GM12801 (cell line): ENCODE data around the gene EXO1.

Experiments
- TF ChIP-seq, protein P1 (sequence below): IDR thresholded peaks from one replicate; pipeline ENCODE4 v1.5.1; 2011; ENCODE audit warnings: control low read depth; ENCODE audit not compliant: insufficient read length; ENCODE audit errors: extremely low read depth

Gene EXO1

DNA sequence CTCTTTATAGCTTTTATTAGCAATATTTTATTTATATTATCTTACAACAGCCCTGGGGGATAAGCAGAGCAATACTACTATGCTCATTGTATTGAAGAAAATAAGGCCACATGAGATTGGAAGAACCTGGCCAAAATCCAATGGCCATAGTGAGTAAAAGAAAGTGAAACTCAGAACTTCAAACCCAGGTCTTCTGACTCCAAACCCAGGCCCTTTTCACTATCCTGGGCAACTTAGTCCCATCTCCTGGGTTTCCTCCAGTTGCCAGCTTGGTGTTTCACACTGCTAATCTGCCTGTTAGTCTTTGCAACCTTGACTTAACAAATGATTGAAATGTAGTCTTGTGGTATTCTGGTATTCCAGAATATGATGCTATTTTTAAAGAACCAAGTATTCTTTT lies 22.4 kb upstream of the EXO1 start:
- TF ChIP-seq, protein P1, sequence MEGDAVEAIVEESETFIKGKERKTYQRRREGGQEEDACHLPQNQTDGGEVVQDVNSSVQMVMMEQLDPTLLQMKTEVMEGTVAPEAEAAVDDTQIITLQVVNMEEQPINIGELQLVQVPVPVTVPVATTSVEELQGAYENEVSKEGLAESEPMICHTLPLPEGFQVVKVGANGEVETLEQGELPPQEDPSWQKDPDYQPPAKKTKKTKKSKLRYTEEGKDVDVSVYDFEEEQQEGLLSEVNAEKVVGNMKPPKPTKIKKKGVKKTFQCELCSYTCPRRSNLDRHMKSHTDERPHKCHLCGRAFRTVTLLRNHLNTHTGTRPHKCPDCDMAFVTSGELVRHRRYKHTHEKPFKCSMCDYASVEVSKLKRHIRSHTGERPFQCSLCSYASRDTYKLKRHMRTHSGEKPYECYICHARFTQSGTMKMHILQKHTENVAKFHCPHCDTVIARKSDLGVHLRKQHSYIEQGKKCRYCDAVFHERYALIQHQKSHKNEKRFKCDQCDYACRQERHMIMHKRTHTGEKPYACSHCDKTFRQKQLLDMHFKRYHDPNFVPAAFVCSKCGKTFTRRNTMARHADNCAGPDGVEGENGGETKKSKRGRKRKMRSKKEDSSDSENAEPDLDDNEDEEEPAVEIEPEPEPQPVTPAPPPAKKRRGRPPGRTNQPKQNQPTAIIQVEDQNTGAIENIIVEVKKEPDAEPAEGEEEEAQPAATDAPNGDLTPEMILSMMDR, result no peak

DNA sequence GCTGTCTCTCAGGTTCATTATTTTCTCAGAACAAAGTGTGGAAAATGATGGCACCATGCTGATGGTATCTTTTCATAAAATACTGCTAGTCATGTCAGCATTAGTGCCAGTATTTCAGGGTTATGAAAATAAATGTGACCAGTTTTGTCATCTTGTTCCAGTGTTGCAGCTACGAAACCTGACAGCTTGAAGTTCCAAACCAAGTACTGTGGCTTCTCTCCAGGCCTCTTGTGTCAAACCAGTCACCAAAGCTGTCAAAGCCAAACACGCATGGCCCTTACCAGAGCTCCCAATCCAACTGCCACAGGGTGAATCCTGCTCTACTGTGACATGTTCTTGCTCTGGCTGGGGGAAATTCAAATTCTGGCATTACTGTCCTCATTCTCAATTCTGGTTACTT lies 20.7 kb upstream of the EXO1 start:
- TF ChIP-seq, protein P1, result no peak

DNA sequence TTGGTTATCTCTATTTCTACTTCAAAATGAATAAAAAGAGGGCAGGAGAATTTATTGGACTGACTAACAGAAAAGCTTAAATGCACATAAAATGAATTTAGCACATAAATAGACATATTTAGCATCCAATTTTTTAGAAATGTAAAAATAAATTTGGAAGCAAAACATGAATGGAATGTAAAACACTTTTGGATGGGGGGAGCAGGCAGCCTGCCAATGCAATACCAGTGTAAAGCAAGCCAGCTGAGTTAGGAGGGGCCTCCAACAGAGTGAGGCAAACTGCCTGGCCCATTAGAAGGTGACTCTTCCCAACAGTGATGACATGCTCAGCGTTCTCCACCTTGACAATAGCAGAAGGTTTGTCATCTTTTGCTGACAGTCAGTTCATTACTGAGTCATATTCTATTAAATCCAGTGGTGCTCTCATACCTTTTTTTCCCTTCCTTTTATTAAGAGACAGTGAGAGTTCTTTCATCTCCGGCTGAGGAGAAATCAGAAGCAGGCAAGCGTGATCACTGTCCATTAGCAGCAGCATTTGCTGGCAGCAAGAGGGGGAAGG lies 19.5 kb upstream of the EXO1 start:
- TF ChIP-seq, protein P1, result no peak

DNA sequence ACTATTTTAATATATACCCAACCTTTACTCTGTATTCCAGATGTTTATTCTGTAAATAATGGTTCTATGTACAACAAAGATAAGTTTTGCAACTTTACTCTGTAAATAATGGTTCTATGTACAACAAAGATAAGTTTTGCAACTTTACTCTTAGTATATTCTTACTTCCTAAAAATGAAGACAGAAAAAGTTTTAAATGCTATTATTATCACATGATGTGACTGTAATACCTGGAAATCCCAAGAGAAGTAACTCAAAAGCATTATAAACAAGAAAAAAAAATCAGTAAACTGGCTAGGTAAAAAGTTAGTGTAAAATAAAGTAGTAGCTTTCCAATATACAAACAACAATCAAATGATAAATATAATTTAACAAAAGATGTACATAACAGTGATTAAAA lies 18.5 kb upstream of the EXO1 start:
- TF ChIP-seq, protein P1, result no peak

DNA sequence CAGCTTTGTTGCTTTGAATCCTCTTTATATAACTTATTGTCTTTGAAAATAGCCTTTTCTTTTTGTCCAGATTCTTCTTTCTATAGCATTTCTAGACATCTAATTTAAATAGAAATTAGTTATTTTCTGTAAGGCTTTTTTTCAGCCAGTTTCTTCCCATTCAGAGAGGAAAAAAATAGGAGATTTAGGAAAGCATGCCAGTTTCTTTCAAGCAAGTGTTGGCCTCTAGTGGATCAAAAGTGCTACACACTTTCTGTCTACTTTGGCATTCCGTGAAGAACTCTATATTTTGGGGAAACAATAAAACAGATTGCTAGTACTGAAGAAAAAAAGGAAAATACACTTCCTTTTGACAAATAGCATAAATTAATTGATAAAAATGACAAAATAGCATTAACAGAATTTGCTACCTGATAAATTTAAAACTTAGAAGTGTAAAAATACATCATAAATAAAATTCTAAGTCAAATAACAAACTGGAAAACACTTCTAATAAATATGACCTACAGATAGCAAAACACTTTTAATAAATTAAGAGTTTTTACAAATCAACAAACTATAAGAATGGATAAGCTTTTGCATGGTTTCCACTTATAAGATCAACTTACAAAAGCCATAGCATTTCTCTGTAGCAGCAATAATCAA lies 13.1 kb upstream of the EXO1 start:
- TF ChIP-seq, protein P1, result no peak

DNA sequence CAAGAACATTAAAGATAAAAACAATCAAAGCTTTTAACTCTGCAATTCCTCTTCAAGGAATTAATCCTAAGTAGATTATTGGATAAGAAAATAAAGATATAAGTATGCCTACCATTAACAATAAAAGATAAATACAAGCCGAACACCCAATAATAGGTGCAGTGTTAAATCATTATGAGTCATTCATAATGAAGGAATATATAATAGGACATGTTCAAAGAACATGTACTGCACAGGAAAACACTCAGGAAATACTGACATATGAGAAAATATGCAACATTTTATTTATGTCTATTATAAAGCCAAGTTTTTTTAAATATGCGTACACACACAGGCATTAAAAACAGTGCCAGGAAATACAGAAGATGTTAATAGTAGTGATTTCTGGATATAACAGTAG lies 11.1 kb upstream of the EXO1 start:
- TF ChIP-seq, protein P1, result no peak

DNA sequence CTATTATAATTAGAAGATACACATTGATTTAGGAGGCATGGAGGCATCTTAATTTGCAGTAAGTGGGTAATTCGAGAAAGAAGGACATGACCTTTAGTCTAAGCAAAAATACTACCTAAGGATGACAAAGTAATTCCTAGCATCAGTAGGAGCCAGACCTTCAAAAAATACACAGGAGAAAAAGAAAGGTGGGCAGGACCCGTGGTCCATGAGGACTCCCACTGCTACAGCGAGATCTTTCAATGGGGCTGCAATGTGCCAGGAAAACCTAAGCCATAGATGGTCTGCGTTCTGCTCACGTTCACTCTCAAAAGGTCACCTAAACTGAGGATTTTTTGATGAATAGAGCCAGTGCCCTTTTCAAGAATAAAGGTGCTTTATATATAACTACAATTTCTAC lies 10.6 kb upstream of the EXO1 start:
- TF ChIP-seq, protein P1, result no peak
